Chondrocyte (in vitro differentiated cells): Measurements from ENCODE around the gene ALPK3. TPM values are rescaled to one million over a fixed set of nuclear protein-coding genes. Genes with fewer than 3 reads are reported as not detected.

Source experiments
- DNase-seq: peaks from one replicate; pipeline ENCODE4 v3.0.0; 2021; ENCODE audit warnings: mixed read lengths, low spot score
- H3K27ac Mint-ChIP-seq: one replicate; pipeline ENCODE4 v1.8.0; 2021; ENCODE audit warnings: mild to moderate bottlenecking, moderate library complexity, mixed read lengths; ENCODE audit not compliant: unreplicated experiment
- H3K27me3 Mint-ChIP-seq: 2 replicates; pipeline ENCODE4 v1.8.0; 2021; ENCODE audit warnings: low read depth, mixed read lengths
- H3K36me3 Mint-ChIP-seq: 2 replicates; pipeline ENCODE4 v1.8.0; 2021; ENCODE audit warnings: low read depth, mixed read lengths
- H3K4me1 Mint-ChIP-seq: 2 replicates; pipeline ENCODE4 v1.8.0; 2021; ENCODE audit warnings: low read depth, mild to moderate bottlenecking, mixed read lengths
- H3K4me3 Mint-ChIP-seq: one replicate; pipeline ENCODE4 v1.8.0; 2021; ENCODE audit warnings: mild to moderate bottlenecking, moderate library complexity, mixed read lengths; ENCODE audit not compliant: unreplicated experiment
- H3K9me3 Mint-ChIP-seq: 2 replicates; pipeline ENCODE4 v1.8.0; 2021; ENCODE audit warnings: low read depth, mixed read lengths
- total RNA-seq: library from RNA; stranded (reverse); gene quantifications from 3 replicates; pipeline ENCODE4 v1.2.1, GENCODE V29; 2021
- TF ChIP-seq, protein P1 (sequence below): fragments of 200-600 bp; sonication (generic); IDR thresholded peaks from 2 replicates; pipeline ENCODE4 v1.5.0; 2021; ENCODE audit warnings: antibody characterized with exemption, mild to moderate bottlenecking, moderate library complexity

The ALPK3 gene
- total RNA-seq, 1 donor from 2014 or later, result 6.4 TPM

DNA sequence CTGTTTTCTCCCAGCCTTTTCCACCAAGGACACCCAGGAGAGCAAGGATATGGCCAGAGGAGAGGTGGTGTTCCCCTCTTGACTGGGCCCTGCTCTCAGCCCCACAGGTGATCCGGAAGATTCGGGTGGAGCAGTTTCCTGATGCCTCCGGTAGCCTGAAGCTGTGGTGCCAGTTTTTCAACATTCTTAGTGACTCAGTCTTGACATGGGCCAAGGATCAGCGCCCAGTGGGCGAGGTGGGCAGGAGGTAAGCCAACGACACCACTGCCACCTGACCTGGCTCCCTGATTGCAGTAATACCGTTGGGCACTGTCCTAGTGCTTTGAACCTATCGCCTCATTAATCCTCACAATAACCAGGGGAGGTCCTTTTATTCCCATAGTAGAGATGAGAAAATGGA lies 42.0 kb downstream of the ALPK3 start:
- Mint-ChIP-seq H3K4me1 (peaks cover 4% of the 10 kb centered on the region), H3K36me3 (peaks cover 9% of the 10 kb centered on the region), H3K27ac (no peak overlapping the region), H3K4me3 (no peak overlapping the region), H3K9me3 (no peaks in the 10 kb centered on the region), H3K27me3 (no peaks in the 10 kb centered on the region)
- no peak for DNase-seq
- TF ChIP-seq, protein P1, sequence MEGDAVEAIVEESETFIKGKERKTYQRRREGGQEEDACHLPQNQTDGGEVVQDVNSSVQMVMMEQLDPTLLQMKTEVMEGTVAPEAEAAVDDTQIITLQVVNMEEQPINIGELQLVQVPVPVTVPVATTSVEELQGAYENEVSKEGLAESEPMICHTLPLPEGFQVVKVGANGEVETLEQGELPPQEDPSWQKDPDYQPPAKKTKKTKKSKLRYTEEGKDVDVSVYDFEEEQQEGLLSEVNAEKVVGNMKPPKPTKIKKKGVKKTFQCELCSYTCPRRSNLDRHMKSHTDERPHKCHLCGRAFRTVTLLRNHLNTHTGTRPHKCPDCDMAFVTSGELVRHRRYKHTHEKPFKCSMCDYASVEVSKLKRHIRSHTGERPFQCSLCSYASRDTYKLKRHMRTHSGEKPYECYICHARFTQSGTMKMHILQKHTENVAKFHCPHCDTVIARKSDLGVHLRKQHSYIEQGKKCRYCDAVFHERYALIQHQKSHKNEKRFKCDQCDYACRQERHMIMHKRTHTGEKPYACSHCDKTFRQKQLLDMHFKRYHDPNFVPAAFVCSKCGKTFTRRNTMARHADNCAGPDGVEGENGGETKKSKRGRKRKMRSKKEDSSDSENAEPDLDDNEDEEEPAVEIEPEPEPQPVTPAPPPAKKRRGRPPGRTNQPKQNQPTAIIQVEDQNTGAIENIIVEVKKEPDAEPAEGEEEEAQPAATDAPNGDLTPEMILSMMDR, result no peak

DNA sequence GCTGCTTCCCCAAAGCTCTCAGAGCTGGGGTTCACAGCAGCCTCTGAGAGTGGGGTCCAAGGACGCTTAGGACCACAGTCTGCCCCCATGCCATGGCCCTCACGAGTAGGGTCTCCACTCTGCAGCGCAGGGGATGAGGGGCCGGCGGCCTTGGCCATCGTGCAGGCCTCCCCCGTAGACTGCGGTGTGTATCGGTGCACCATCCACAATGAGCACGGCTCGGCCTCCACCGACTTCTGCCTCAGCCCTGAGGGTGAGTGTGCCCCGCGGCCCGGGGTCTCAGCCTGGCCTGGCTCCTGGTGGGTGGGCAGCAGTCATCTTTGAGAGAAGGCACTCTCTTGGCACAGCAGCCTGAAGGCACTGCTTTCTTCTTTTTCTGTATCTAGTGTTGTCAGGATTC lies 42.5 kb downstream of the ALPK3 start:
- TF ChIP-seq, protein P1, result no peak
- Mint-ChIP-seq H3K36me3 (peaks cover 9% of the 10 kb centered on the region), H3K27ac (no peak overlapping the region), H3K9me3 (no peaks in the 10 kb centered on the region), H3K4me3 (no peak overlapping the region), H3K27me3 (no peaks in the 10 kb centered on the region), H3K4me1 (peaks cover 5% of the 10 kb centered on the region)
- DNase-seq, result no peak

DNA sequence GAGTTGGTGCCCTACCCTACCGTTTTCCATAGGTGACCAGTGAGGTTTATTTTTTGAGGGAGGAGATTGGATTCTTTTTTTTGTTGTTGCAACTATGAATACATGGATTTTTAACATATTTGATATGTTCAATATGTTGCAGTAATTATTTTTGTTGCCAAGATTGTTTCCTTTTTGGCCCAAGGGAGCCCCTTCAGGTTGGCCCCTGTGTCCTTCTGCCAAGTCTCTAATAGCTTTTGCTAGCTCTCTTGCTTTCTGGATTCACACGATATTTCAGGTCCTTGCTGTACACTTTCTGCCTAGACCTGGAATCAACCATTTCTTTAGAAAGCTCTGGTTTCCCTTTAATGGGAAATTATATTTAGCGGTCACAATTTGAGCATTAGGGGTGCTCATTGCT lies 44.6 kb downstream of the ALPK3 start:
- no peaks in the 10 kb centered on the region for H3K27me3 Mint-ChIP-seq
- no peaks in the 10 kb centered on the region for H3K9me3 Mint-ChIP-seq
- TF ChIP-seq, protein P1, result no peak
- H3K36me3 Mint-ChIP-seq, result peaks cover 3% of the 10 kb centered on the region
- H3K27ac Mint-ChIP-seq, result no peak overlapping the region
- H3K4me1 Mint-ChIP-seq, result peaks cover 5% of the 10 kb centered on the region
- H3K4me3 Mint-ChIP-seq, result no peak overlapping the region
- DNase-seq, result no peak

DNA sequence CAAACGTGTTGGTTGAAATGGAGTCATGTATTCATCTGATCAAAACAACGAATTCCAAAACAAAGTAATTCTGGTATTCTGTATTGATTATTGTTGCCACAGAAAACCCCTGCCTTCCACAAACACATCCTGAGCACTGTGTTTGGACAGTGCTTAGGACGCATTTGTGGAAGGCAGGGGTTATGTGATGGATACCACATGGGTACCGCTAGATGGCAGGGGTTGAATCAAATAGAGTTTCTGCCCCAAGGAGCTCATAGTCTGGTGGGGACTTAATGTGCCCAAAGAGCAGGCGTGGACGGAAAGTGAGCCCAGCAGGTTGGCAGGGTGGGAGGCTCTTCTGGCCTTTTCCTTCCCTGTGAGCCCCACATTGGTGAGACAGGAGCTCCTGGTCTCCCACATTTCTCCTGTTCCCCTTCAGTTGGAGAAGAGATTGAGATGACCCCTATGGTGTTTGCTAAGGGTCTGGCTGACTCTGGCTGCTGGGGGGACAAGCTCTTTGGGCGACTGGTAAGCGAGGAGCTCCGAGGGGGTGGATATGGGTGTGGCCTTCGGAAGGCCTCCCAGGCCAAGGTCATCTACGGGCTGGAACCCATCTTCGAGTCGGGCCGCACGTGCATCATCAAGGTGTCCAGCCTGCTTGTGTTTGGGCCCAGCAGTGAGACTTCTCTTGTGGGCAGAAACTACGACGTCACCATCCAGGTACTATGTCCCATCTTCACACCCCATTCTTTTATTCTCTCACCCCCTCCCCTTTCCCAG lies 45.2 kb downstream of the ALPK3 start:
- H3K4me1 Mint-ChIP-seq, result peaks cover 5% of the 10 kb centered on the region
- no peak overlapping the region for H3K4me3 Mint-ChIP-seq
- no peaks in the 10 kb centered on the region for H3K27me3 Mint-ChIP-seq
- H3K27ac Mint-ChIP-seq, result no peak overlapping the region
- no peaks in the 10 kb centered on the region for H3K9me3 Mint-ChIP-seq
- TF ChIP-seq, protein P1, result no peak
- DNase-seq, result no peak
- peaks cover 3% of the 10 kb centered on the region for H3K36me3 Mint-ChIP-seq

DNA sequence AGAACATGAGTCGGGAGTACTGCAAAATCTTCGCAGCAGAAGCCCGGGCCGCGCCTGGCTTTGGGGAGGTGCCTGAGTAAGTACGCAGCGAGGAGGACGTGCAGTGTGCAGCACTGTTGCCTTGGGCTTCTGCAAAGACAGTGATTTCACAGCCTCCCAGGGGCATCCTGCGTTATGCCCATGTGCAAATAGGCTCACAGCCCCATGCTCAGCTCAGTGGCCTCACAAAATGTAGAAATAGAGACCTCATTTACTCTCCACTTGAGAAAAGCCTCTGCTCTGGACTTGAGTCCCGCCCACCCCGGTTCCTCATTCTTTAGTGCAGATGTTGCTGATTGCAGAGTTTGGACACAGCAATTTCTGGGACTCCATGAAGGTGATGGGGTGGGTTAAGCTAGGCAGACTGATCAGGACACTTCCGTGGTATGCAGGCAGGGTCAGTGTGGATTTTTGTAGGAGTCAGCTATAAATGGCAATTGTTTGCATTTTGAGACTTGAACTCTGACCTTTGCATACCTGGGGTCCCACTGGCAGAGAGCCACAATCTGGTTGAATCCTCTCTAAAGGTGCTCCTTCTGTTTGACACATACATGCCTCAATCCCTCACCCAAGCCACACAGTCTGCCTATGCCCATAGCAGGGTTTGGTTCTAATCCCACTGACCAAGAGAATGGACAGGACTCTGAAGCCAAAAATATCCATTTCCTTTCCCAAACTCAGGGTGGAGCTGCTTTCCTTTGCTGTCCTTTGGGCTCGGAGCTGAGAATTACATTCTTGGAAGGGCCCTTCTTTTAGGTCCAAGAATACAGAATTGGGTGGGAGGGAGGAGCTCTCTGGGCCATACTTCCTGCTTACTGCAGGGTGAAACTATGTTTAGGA lies 46.6 kb downstream of the ALPK3 start:
- Mint-ChIP-seq H3K27ac (peak overlapping the region; percentile 41), H3K36me3 (peaks cover 5% of the 10 kb centered on the region), H3K27me3 (no peaks in the 10 kb centered on the region), H3K9me3 (no peaks in the 10 kb centered on the region), H3K4me1 (peaks cover 5% of the 10 kb centered on the region), H3K4me3 (no peak overlapping the region)
- DNase-seq, result no peak
- TF ChIP-seq, protein P1, result peak; percentile 50
